HEK293 (cell line): ENCODE data around the gene RNF146.
A peak's percentile ranks its signal among the peaks of the same experiment; 100 is the strongest.

Source experiments
- CTCF ChIA-PET: fragments of 350-600 bp; formaldehyde crosslinking; extraction: SDS; loops from one replicate; lab custom pipeline; 2021; ENCODE audit warnings: antibody characterized with exemption; lab: Yijun Ruan, JAX
- POLR2A ChIA-PET: fragments of 300-600 bp; formaldehyde crosslinking; extraction: SDS; loops from one replicate; lab custom pipeline; 2020; ENCODE audit warnings: antibody characterized with exemption, inconsistent platforms; lab: Yijun Ruan, JAX
- H3K27ac ChIP-seq: fragments of 200-500 bp; sonication (Bioruptor generic); 2 replicates; pipeline ENCODE4 v1.5.1; 2014; ENCODE audit warnings: low read depth, low read length, control low read depth, inconsistent platforms; ENCODE audit errors: extremely low read depth
- H3K36me3 ChIP-seq, 2 experiments: fragments of 200-500 bp in 1 of 2; sonication (Bioruptor generic) in 1 of 2; 1 replicate in 1 of 2; 2 replicates in 1 of 2; pipeline ENCODE4 v1.5.1; 2014 to 2017; ENCODE audit warnings: inconsistent platforms in 2 of 2, low read length in 2 of 2; ENCODE audit not compliant: control insufficient read depth in 2 of 2, insufficient read depth in 1 of 2
- H3K4me1 ChIP-seq: fragments of 200-500 bp; sonication (Bioruptor generic); 2 replicates; pipeline ENCODE4 v1.5.1; 2014; ENCODE audit warnings: mild to moderate bottlenecking, low read length, inconsistent platforms; ENCODE audit not compliant: control insufficient read depth, insufficient read depth
- H3K4me3 ChIP-seq: 2 replicates; pipeline ENCODE4 v1.5.1; 2011; ENCODE audit warnings: low read depth, mild to moderate bottlenecking, control low read depth, low read length, moderate library complexity
- H3K9me3 ChIP-seq: fragments of 200-500 bp; sonication (Bioruptor generic); 2 replicates; pipeline ENCODE4 v1.5.1; 2014; ENCODE audit warnings: low read depth, low read length, inconsistent platforms; ENCODE audit not compliant: control insufficient read depth, insufficient read depth
- CTCF ChIP-seq: fragments of 450-650 bp; formaldehyde crosslinking; IDR thresholded peaks from 2 replicates; pipeline ENCODE4 v1.5.1; 2016; ENCODE audit warnings: missing biosample characterization, missing genetic modification characterization
- GLI2 ChIP-seq: fragments of 450-650 bp; formaldehyde crosslinking; IDR thresholded peaks from 2 replicates; pipeline ENCODE4; 2017; ENCODE audit warnings: missing biosample characterization, missing genetic modification characterization, low read depth, borderline replicate concordance
- GLIS2 ChIP-seq: fragments of 450-650 bp; formaldehyde crosslinking; IDR thresholded peaks from 2 replicates; pipeline ENCODE4 v1.5.1; 2016; ENCODE audit warnings: missing biosample characterization, missing genetic modification characterization
- KLF17 ChIP-seq: fragments of 450-650 bp; formaldehyde crosslinking; IDR thresholded peaks from 2 replicates; pipeline ENCODE4 v1.5.1; 2016; ENCODE audit warnings: missing biosample characterization, missing genetic modification characterization
- KLF7 ChIP-seq: fragments of 450-650 bp; formaldehyde crosslinking; IDR thresholded peaks from 2 replicates; pipeline ENCODE4 v1.5.1; 2016; ENCODE audit warnings: missing biosample characterization, missing genetic modification characterization, borderline replicate concordance
- KLF8 ChIP-seq: fragments of 450-650 bp; formaldehyde crosslinking; IDR thresholded peaks from 2 replicates; pipeline ENCODE4 v1.5.1; 2016; ENCODE audit warnings: missing biosample characterization, missing genetic modification characterization
- OVOL3 ChIP-seq: fragments of 450-650 bp; formaldehyde crosslinking; IDR thresholded peaks from 2 replicates; pipeline ENCODE4 v1.5.1; 2016; ENCODE audit warnings: missing biosample characterization, missing genetic modification characterization
- PATZ1 ChIP-seq: fragments of 450-650 bp; formaldehyde crosslinking; IDR thresholded peaks from 2 replicates; pipeline ENCODE4 v1.5.1; 2016; ENCODE audit warnings: missing biosample characterization, missing genetic modification characterization
- SP2 ChIP-seq: fragments of 450-650 bp; formaldehyde crosslinking; IDR thresholded peaks from 2 replicates; pipeline ENCODE4 v1.5.1; 2016; ENCODE audit warnings: missing biosample characterization, missing genetic modification characterization
- WT1 ChIP-seq: fragments of 450-650 bp; formaldehyde crosslinking; IDR thresholded peaks from 2 replicates; pipeline ENCODE4 v1.5.1; 2016; ENCODE audit warnings: missing biosample characterization, missing genetic modification characterization
- ZBTB17 ChIP-seq: fragments of 450-650 bp; formaldehyde crosslinking; IDR thresholded peaks from 2 replicates; pipeline ENCODE4 v1.5.1; 2016; ENCODE audit warnings: missing biosample characterization, missing genetic modification characterization
- ZBTB44 ChIP-seq: fragments of 450-650 bp; IDR thresholded peaks from 2 replicates; pipeline ENCODE4 v1.5.1; 2018; ENCODE audit warnings: missing biosample characterization, mild to moderate bottlenecking, missing genetic modification characterization
- ZBTB48 ChIP-seq: fragments of 450-650 bp; formaldehyde crosslinking; IDR thresholded peaks from 2 replicates; pipeline ENCODE4 v1.5.1; 2016; ENCODE audit warnings: missing biosample characterization, missing genetic modification characterization
- ZBTB8A ChIP-seq: fragments of 450-650 bp; formaldehyde crosslinking; IDR thresholded peaks from 2 replicates; pipeline ENCODE4 v1.5.1; 2016; ENCODE audit warnings: missing biosample characterization, missing genetic modification characterization
- ZNF112 ChIP-seq: fragments of 450-650 bp; formaldehyde crosslinking; IDR thresholded peaks from 2 replicates; pipeline ENCODE4 v1.5.0; 2017; ENCODE audit warnings: missing biosample characterization, missing genetic modification characterization
- ZNF138 ChIP-seq: fragments of 450-650 bp; formaldehyde crosslinking; IDR thresholded peaks from 2 replicates; pipeline ENCODE4 v1.5.1; 2016; ENCODE audit warnings: missing biosample characterization, missing genetic modification characterization, borderline replicate concordance
- ZNF223 ChIP-seq: fragments of 450-650 bp; formaldehyde crosslinking; IDR thresholded peaks from 2 replicates; pipeline ENCODE4 v1.5.1; 2016; ENCODE audit warnings: missing biosample characterization, missing genetic modification characterization
- ZNF248 ChIP-seq: fragments of 450-650 bp; formaldehyde crosslinking; IDR thresholded peaks from 2 replicates; pipeline ENCODE4 v1.5.1; 2017; ENCODE audit warnings: missing biosample characterization, missing genetic modification characterization
- ZNF391 ChIP-seq: fragments of 450-650 bp; formaldehyde crosslinking; IDR thresholded peaks from 2 replicates; pipeline ENCODE4 v1.5.1; 2016; ENCODE audit warnings: low read depth, missing biosample characterization, missing genetic modification characterization, borderline replicate concordance
- ZNF394 ChIP-seq: fragments of 450-650 bp; formaldehyde crosslinking; IDR thresholded peaks from 2 replicates; pipeline ENCODE4 v1.5.1; 2016; ENCODE audit warnings: missing biosample characterization, missing genetic modification characterization, mild to moderate bottlenecking, moderate library complexity, borderline replicate concordance
- ZNF518A ChIP-seq: fragments of 450-650 bp; formaldehyde crosslinking; conservative IDR thresholded peaks from 2 replicates; pipeline ENCODE4 v1.5.1; 2016; ENCODE audit warnings: low read depth, missing biosample characterization, missing genetic modification characterization
- ZNF610 ChIP-seq: fragments of 450-650 bp; formaldehyde crosslinking; IDR thresholded peaks from 2 replicates; pipeline ENCODE4 v1.5.1; 2016; ENCODE audit warnings: missing biosample characterization, missing genetic modification characterization, borderline replicate concordance
- ZNF654 ChIP-seq: fragments of 450-650 bp; formaldehyde crosslinking; IDR thresholded peaks from 2 replicates; pipeline ENCODE4 v1.5.1; 2016; ENCODE audit warnings: low read depth, missing biosample characterization, missing genetic modification characterization
- ZNF677 ChIP-seq: fragments of 450-650 bp; IDR thresholded peaks from 2 replicates; pipeline ENCODE4 v1.5.0; 2018; ENCODE audit warnings: missing biosample characterization, mild to moderate bottlenecking, missing genetic modification characterization, moderate library complexity
- ZNF777 ChIP-seq: fragments of 450-650 bp; formaldehyde crosslinking; IDR thresholded peaks from 2 replicates; pipeline ENCODE4 v1.5.1; 2017; ENCODE audit warnings: missing biosample characterization, missing genetic modification characterization, borderline replicate concordance

The RNF146 gene

GRCh38 chr6:127266178-127266891 lies at the start of gene RNF146:
Gene RNF146, plus strand, starts transcription at chr6:127266864. Its CDS starts 13,475 bp downstream, at chr6:127280339.
- ChIA-PET POLR2A (interaction anchor here (0.6 to 1.6 kb wide), 11 partner anchors 8 to 249 kb away, joined by 3 to 12 read pairs (median 3); no protein-coding TSS in a partner anchor), CTCF (interaction anchor here (0.6 to 2.3 kb wide), 19 partner anchors 9 to 283 kb away, joined by 3 to 13 read pairs (median 3); partner anchors contain the start of gene ECHDC1)
- no peaks in the 10 kb centered on the region for H3K36me3 ChIP-seq
- H3K9me3 ChIP-seq, result no peaks in the 10 kb centered on the region
- H3K27ac ChIP-seq, result peak within 1 kb of the TSS; percentile 89
- H3K4me1 ChIP-seq, result peaks cover 6% of the 10 kb centered on the region; the same call in 1 of the 2 replicates
- peak within 1 kb of the TSS; percentile 100 for H3K4me3 ChIP-seq
- TF ChIP-seq ZNF138 (tag by site-specific recombination) (no peak), ZNF223 (tag by site-specific recombination) (peak; percentile 50; the same call in 1 of the 2 replicates), SP2 (tag by site-specific recombination) (no peak), WT1 (tag by site-specific recombination) (no peak), OVOL3 (tag by site-specific recombination) (no peak), KLF17 (tag by site-specific recombination) (0 out of 2 replicates have a peak, but pooled peaks have one; percentile 12), ZNF394 (tag by site-specific recombination) (0 out of 2 replicates have a peak, but pooled peaks have one; percentile 26), ZNF391 (tag by site-specific recombination) (peak; percentile 24; the same call in 1 of the 2 replicates), ZNF677 (tag by site-specific recombination) (0 out of 2 replicates have a peak, but pooled peaks have one; percentile 17), KLF8 (tag by site-specific recombination) (0 out of 2 replicates have a peak, but pooled peaks have one; percentile 44), ZNF610 (tag by site-specific recombination) (peak; percentile 71; the same call in 1 of the 2 replicates), ZNF248 (tag by site-specific recombination) (no peak), ZBTB48 (peak; percentile 90), GLIS2 (tag by site-specific recombination) (no peak), KLF7 (tag by site-specific recombination) (no peak), ZBTB44 (peak; percentile 28; the same call in 1 of the 2 replicates), PATZ1 (0 out of 2 replicates have a peak, but pooled peaks have one; percentile 38), ZNF518A (tag by site-specific recombination) (0 out of 2 replicates have a peak, but pooled peaks have one; percentile 19), ZNF112 (tag by site-specific recombination) (no peak), ZNF654 (peak; percentile 49), CTCF (tag by site-specific recombination) (peak; percentile 91), ZBTB17 (tag by site-specific recombination) (peak; percentile 67; the same call in 1 of the 2 replicates), ZBTB8A (tag by site-specific recombination) (no peak), ZNF777 (no peak), GLI2 (no peak)
